ENCODE data around the gene CLTB.

GRCh38 chr5:176438959-176439757, 22.8 kb upstream of the CLTB start:
- TF ChIP-seq POLR2AphosphoS5 (IDR thresholded peaks at IDR 0.05; ENCODE audit: low read depth, low read length) (no peak), TAF1 (IDR thresholded peaks at IDR 0.05; ENCODE audit: borderline replicate concordance, insufficient read depth, low read length) (0 out of 2 replicates have a peak, but pooled peaks have one; percentile 15), SIN3A (IDR thresholded peaks at IDR 0.05; ENCODE audit: borderline replicate concordance, insufficient read depth, low read length) (no peak), REST (IDR thresholded peaks at IDR 0.05; ENCODE audit: insufficient read depth in 1 of 2, low read depth in 2 of 2, low read length in 2 of 2) (no peak)

All from PFSK-1 (cell line).